DOHH2 (cell line): ENCODE results near the gene GRM6.

Source experiments
- H3F3A ChIP-seq: fragments of 200-600 bp; sonication (generic), shearing (Covaris generic); 2 replicates; pipeline ENCODE4 v1.6.0; 2016; ENCODE audit warnings: antibody characterized with exemption, mild to moderate bottlenecking; ENCODE audit not compliant: control insufficient read depth, insufficient read depth
- H3K27ac ChIP-seq: fragments of 200-600 bp; sonication (generic); 2 replicates; pipeline ENCODE4 v1.5.1; 2014; ENCODE audit warnings: low read depth, mild to moderate bottlenecking, low read length, moderate library complexity
- H3K27me3 ChIP-seq: fragments of 200-600 bp; sonication (generic); 2 replicates; pipeline ENCODE4 v1.6.1; 2014; ENCODE audit warnings: mild to moderate bottlenecking, low read length, mixed read lengths; ENCODE audit not compliant: control insufficient read depth
- H3K36me3 ChIP-seq: fragments of 200-600 bp; sonication (generic); 2 replicates; pipeline ENCODE4 v1.6.1; 2014; ENCODE audit warnings: mild to moderate bottlenecking, low read length, moderate library complexity, mixed read lengths; ENCODE audit not compliant: control insufficient read depth
- H3K4me1 ChIP-seq: fragments of 200-600 bp; sonication (generic); 2 replicates; pipeline ENCODE4 v1.6.1; 2014; ENCODE audit warnings: mild to moderate bottlenecking, low read length, mixed read lengths; ENCODE audit not compliant: control insufficient read depth
- H3K4me2 ChIP-seq: fragments of 200-600 bp; sonication (generic); 2 replicates; pipeline ENCODE4 v1.6.0; 2014; ENCODE audit warnings: mild to moderate bottlenecking, low read length, moderate library complexity
- H3K4me3 ChIP-seq: fragments of 200-600 bp; sonication (generic); 2 replicates; pipeline ENCODE4 v1.5.1; 2014; ENCODE audit warnings: mild to moderate bottlenecking, low read length, mixed read lengths
- H3K79me2 ChIP-seq: fragments of 200-600 bp; sonication (generic); 2 replicates; pipeline ENCODE4 v1.6.1; 2014; ENCODE audit warnings: mild to moderate bottlenecking, low read length, mixed read lengths; ENCODE audit not compliant: control insufficient read depth
- H3K9me2 ChIP-seq: fragments of 200-600 bp; sonication (generic); replicated peaks from 2 replicates; pipeline ENCODE4 v1.6.1; 2014; ENCODE audit warnings: mild to moderate bottlenecking, low read length, mixed read lengths; ENCODE audit not compliant: control insufficient read depth
- H3K9me3 ChIP-seq: fragments of 200-600 bp; sonication (generic); 2 replicates; pipeline ENCODE4 v1.6.1; 2014; ENCODE audit warnings: antibody characterized with exemption, low read length, mixed read lengths; ENCODE audit not compliant: control insufficient read depth, insufficient read depth
- H4K20me1 ChIP-seq: fragments of 200-600 bp; sonication (generic); 2 replicates; pipeline ENCODE4 v1.6.0; 2014; ENCODE audit warnings: low read depth, mild to moderate bottlenecking, antibody characterized with exemption, low read length, moderate library complexity; ENCODE audit not compliant: control insufficient read depth, insufficient read depth
- EZH2phosphoT487 ChIP-seq: fragments of 200-600 bp; sonication (generic); IDR thresholded peaks from 2 replicates; pipeline ENCODE4 v1.6.1; 2017; ENCODE audit warnings: borderline replicate concordance, mild to moderate bottlenecking, antibody characterized with exemption, low read length, moderate library complexity, mixed read lengths
- TF ChIP-seq, protein P1 (sequence below): fragments of 200-600 bp; sonication (generic); IDR thresholded peaks from one replicate; pipeline ENCODE4 v1.5.1; 2014; ENCODE audit warnings: antibody characterized with exemption, mild to moderate bottlenecking, low read depth, low read length; ENCODE audit not compliant: poor library complexity, severe bottlenecking

GRM6 gene

DNA sequence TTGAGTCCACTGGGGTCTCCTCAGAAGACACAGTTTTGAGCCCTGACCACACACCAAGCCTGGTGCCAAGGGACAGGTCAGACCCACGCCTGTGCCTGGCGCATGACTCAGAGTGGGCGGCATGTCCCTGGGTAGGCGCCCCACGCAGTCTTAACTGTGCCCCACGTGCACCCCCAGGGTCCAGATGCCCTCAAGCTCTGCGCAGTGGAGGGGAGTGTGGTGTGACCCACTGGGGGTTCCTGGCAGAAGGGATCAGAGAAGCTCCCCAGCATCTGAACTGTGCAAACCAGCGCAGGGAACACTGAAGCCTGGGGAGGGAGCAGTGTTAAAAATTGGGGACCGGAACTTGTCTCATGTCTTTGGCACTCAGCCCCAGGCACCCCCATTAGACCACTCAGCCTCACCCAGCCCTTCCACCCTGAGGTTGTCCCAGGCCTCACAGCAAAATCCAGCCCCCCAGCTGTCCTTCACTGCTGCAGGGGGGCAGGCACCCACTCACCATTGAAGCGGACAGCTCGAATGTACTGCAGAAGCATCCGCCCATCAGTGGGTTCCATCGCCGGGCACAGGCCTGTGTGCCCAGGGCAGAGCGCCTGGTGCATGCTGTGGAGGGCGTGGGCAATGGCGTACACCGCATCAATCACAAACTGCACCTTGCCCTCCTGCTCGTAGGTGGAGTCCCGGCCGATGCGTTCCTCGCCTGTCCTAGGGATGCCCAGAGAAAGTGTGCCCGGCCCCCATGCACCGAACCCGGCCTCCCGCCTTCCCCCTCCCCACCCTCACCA is 6.5 kb downstream of the GRM6 start:
- Histone ChIP-seq H3K27me3 (no peaks in the 10 kb centered on the region), H3K36me3 (no peaks in the 10 kb centered on the region), H4K20me1 (no peaks in the 10 kb centered on the region), H3K79me2 (no peaks in the 10 kb centered on the region), H3K4me3 (no peak overlapping the region), H3F3A (no peaks in the 10 kb centered on the region), H3K4me1 (no peaks in the 10 kb centered on the region), H3K27ac (no peak overlapping the region), H3K9me3 (peaks cover 18% of the 10 kb centered on the region; the same call in 1 of the 2 replicates), H3K4me2 (no peak overlapping the region), H3K9me2 (no peaks in the 10 kb centered on the region)
- TF ChIP-seq, protein P1, sequence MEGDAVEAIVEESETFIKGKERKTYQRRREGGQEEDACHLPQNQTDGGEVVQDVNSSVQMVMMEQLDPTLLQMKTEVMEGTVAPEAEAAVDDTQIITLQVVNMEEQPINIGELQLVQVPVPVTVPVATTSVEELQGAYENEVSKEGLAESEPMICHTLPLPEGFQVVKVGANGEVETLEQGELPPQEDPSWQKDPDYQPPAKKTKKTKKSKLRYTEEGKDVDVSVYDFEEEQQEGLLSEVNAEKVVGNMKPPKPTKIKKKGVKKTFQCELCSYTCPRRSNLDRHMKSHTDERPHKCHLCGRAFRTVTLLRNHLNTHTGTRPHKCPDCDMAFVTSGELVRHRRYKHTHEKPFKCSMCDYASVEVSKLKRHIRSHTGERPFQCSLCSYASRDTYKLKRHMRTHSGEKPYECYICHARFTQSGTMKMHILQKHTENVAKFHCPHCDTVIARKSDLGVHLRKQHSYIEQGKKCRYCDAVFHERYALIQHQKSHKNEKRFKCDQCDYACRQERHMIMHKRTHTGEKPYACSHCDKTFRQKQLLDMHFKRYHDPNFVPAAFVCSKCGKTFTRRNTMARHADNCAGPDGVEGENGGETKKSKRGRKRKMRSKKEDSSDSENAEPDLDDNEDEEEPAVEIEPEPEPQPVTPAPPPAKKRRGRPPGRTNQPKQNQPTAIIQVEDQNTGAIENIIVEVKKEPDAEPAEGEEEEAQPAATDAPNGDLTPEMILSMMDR = no peak
- no peak for TF ChIP-seq EZH2phosphoT487

DNA sequence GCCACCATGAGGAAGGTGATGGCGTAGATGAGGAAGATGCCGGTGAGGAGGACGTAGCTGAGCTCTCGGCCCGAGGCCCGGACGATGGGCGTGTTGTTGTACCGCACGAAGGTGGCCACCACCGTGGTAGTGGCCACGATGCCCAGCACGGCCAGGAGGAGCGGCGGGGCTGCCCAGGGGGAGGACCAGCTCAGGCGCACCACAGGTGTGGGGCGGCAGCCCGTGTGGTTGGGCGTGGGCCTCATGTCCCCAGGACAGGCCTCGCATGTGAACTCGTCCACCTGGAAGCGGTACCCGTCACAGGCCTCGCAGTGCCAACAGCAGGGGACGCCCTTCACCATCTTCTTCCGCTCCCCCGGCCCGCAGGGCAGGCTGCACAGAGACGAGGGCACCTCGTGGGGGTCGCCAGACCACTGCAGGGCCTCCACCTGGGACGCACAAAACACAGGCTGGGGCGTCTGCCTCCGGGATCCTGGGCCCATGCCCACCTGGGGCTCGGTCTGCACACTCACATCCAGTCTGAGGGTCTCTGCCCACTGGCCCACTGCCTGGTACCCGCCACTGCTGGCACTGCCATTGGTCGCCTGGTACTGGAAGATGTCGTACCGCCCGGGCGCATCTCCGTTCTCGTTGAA is 8.7 kb downstream of the GRM6 start:
- H3F3A ChIP-seq = no peaks in the 10 kb centered on the region
- peaks cover 22% of the 10 kb centered on the region; the same call in 1 of the 2 replicates for H3K9me3 ChIP-seq

DNA sequence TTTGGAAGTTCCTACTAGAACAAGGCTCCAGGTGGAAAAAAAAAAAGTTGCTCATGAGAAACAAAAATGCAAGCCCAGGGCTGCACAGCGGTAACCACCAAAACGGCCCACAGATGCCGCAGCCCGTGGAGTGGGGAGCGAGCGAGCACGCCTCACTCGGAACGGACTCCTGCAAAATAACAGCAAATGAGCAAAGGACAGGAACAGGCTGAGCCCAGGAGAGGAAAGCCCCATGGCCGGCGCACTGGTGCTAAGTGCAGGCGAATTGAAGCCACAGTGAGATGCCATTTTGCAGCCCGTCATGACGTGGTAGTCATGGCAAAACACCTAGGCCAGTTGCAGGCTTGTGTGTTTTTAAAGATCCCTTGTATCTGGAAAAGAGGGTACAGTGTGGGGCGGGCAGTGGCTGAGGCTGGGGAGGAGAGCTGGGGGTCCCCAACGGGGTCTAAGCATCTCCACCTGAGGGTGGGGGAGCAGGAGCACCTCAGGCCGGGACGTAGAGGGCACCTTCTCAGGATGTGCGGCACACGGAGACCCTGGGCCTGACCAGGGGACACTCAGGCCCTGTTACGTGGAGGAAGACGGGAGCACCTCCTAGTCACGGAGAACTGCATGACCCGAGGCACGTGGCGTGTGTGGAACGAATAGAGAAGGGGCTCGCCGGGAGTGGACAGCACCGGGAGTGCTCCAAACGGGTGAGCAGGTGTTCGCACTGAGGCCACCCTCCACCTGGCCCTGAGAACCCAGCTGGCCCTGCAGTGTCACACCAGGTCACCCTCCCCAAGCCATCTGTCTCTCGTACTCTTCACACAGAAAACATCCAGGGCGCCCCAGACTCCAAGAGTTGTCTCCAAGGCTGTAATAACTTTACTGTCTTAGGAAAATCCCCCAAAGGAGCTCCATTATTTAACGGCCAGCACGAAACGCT is 10.7 kb downstream of the GRM6 start:
- Histone ChIP-seq H3K9me3 (peaks cover 20% of the 10 kb centered on the region; the same call in 1 of the 2 replicates), H3K27me3 (no peaks in the 10 kb centered on the region), H3F3A (no peaks in the 10 kb centered on the region), H3K9me2 (no peaks in the 10 kb centered on the region), H3K36me3 (no peaks in the 10 kb centered on the region), H3K4me1 (no peaks in the 10 kb centered on the region), H4K20me1 (no peaks in the 10 kb centered on the region), H3K4me3 (no peak overlapping the region), H3K27ac (no peak overlapping the region), H3K4me2 (no peak overlapping the region), H3K79me2 (no peaks in the 10 kb centered on the region)
- no peak for TF ChIP-seq EZH2phosphoT487
- TF ChIP-seq, protein P1 = no peak

More for the DNA sequence above, 8.7 kb downstream of the GRM6 start:
- no peak overlapping the region for H3K27ac ChIP-seq
- no peak overlapping the region for H3K4me2 ChIP-seq
- H3K4me3 ChIP-seq = no peak overlapping the region
- no peaks in the 10 kb centered on the region for H3K9me2 ChIP-seq
- no peaks in the 10 kb centered on the region for H3K79me2 ChIP-seq
- no peaks in the 10 kb centered on the region for H3K27me3 ChIP-seq
- no peaks in the 10 kb centered on the region for H3K36me3 ChIP-seq
- H4K20me1 ChIP-seq = no peaks in the 10 kb centered on the region
- H3K4me1 ChIP-seq = no peaks in the 10 kb centered on the region
- TF ChIP-seq, protein P1 = no peak
- TF ChIP-seq EZH2phosphoT487 = no peak
